HG03060 (cell line): ENCODE results near the gene NR4A1.
A peak's percentile ranks its signal among the peaks of the same experiment; 100 is the strongest.

Source experiments
- ATAC-seq: cut with Tn5 transposase; IDR thresholded peaks from one replicate; pipeline ENCODE4 v1.9.1; 2021; ENCODE audit warnings: low read depth, moderate number of reproducible peaks; ENCODE audit not compliant: unreplicated experiment

Gene NR4A1

DNA sequence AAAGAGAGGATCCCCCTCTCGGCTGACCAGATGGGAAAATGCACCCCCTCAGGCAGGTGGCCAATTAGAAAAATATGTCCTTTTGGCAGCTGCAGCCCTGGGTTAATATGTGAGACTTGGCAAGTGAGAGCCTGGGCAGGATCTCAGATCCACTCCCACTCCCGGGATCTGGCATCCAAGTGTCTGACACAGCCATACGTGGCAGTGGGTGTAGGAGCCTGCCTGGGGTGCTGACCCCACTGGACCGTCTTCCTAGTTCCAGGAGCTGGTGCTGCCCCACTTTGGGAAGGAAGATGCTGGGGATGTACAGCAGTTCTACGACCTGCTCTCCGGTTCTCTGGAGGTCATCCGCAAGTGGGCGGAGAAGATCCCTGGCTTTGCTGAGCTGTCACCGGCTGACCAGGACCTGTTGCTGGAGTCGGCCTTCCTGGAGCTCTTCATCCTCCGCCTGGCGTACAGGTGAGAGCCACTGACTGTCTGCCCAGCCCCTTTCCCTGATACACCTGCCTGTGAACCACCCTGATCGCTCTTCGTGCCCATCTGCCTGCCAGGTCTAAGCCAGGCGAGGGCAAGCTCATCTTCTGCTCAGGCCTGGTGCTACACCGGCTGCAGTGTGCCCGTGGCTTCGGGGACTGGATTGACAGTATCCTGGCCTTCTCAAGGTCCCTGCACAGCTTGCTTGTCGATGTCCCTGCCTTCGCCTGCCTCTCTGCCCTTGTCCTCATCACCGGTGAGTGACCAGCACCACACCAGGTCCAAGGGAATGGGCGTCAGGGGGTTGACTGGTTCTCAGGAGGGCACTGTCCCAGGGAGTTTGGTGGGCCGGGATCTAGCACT is 5.8 kb downstream of the NR4A1 start:
- no peak for ATAC-seq

GRCh38 chr12:52057638-52058576 is 6.7 kb downstream of the NR4A1 start:
- ATAC-seq = no peak

DNA sequence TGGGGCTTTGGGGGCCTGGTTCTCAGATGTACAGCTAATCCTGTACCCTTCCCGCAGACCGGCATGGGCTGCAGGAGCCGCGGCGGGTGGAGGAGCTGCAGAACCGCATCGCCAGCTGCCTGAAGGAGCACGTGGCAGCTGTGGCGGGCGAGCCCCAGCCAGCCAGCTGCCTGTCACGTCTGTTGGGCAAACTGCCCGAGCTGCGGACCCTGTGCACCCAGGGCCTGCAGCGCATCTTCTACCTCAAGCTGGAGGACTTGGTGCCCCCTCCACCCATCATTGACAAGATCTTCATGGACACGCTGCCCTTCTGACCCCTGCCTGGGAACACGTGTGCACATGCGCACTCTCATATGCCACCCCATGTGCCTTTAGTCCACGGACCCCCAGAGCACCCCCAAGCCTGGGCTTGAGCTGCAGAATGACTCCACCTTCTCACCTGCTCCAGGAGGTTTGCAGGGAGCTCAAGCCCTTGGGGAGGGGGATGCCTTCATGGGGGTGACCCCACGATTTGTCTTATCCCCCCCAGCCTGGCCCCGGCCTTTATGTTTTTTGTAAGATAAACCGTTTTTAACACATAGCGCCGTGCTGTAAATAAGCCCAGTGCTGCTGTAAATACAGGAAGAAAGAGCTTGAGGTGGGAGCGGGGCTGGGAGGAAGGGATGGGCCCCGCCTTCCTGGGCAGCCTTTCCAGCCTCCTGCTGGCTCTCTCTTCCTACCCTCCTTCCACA is 7.6 kb downstream of the NR4A1 start:
- ATAC-seq = no peak

GRCh38 chr12:52059582-52060497 is 8.6 kb downstream of the NR4A1 start:
- ATAC-seq = no peak

DNA sequence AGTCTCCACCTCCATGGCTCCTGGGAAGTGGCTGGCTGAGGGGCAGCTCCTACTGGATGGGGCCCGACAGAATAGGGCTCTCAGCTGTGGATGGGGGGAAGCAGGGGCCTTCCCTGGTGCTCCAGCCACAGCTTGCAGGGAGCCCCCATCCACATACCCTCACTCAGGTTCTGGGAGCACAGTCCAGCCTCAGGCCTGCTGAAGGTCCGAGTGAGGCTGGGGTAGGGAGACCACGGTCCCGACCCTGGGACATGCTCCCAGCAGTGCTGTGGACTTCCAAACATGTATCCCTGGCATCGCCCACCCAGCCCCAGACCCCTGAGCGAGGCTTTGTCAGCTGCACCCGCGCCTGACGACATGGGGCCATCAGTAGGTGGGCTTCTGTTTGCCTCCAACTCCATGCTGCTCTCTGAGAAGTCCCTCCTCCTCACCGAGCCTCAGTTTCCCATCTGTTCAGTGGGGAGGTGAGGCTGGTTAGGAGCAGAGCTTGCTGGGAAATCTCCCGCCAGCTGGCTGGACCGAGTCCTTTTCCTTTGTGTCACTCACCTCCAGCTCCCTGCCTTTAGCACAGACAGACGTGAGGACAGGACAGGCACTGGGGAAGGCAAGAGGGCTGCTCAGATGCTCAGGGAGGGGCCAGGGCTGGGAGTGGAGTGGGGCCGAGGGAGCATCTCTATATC is 9.4 kb downstream of the NR4A1 start:
- no peak for ATAC-seq

GRCh38 chr12:52061470-52062166 is 10.4 kb downstream of the NR4A1 start:
- ATAC-seq = no peak

- no peak for ATAC-seq
Measured at GRCh38 chr12:52062167-52063081, 11.2 kb downstream of the NR4A1 start.

DNA sequence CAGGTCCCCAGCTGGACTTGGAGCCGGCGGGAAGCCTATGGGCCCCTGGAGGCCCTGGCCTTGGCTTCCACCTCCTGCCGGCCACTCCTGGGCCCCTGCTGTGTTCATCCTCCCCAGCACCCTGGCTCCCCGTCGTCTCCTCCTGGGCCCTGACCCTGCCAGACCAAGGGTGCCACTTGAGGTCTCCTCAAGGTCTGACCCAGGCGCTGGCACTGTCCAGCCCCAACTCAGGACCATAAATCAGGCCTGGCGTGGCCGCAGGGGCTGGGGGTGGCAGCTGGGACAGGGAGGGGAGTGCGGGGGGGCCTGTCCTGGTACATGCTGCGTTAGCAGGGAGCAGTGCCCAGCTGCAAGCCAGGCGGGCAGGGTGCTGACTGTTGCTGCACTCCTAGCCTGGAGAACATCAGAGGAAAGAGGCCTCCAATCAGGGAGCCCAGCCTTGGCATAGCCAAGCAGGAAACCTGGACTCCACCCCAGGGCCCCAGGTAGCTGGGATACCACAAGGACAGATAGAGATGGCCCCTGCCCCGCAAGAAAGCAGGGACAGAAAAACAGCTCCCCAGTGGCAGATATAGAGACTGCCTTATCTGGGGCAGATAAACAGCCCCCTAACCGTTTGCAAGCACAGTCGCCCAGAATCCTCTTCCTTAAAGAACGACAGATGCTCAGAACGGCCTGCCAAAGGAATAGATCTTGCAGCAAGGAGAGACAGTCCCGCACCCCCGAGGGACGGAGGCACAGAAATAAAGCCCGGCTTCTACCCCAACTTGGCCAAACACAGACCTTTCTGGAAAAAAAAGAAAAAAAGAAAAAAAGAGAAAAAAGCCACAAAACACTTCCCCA is 12.1 kb downstream of the NR4A1 start:
- ATAC-seq = no peak

DNA sequence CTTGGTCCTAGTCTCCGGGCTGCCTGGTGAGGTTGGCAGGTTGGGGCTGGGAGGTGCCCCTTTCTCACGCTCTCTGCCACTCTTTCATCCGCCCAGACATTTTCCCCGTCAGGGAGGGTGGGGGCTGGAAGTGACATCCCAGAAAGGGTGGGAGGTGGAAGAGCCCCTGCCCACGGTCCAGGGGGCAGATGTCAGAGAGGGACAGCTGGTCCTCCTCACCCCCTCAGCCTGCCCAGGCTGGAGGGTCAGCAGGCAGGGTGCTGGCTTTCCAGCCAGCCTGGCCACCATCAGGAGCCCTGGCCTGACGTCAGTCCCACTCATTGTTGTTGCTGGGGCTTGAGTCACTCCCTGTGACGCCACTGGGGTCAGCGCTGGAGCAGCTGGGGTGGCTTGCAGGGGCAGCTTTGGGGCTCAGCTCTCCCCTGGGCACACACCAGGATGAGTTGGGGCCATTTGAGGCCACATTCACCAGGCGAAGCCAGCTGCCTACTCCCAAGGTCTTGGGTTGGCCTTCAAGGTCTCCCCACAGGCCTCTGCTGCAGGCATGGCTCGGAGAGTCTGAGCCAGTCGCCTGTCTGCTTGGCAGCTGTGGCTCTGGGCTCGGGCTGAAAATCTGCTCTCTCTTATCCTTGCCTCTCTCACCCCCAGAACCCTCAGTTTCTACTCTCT is 12.9 kb downstream of the NR4A1 start:
- no peak for ATAC-seq

GRCh38 chr12:52066346-52067080 is 15.3 kb downstream of the NR4A1 start:
- no peak for ATAC-seq

DNA sequence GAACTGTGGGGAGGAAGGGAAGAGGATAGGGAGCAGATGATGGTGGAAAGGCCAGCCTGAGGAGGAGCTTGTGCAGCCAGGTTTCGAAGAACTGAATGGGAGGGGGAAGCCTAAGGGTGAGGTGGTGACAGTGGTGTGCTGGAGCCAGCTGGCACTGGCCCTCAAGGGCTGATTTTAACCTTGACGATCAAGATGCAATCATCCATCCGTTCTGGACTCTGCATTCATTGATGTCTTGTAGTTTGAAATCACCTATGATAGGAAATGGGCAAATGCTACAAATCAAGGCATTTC is 15.8 kb downstream of the NR4A1 start:
- ATAC-seq = no peak

DNA sequence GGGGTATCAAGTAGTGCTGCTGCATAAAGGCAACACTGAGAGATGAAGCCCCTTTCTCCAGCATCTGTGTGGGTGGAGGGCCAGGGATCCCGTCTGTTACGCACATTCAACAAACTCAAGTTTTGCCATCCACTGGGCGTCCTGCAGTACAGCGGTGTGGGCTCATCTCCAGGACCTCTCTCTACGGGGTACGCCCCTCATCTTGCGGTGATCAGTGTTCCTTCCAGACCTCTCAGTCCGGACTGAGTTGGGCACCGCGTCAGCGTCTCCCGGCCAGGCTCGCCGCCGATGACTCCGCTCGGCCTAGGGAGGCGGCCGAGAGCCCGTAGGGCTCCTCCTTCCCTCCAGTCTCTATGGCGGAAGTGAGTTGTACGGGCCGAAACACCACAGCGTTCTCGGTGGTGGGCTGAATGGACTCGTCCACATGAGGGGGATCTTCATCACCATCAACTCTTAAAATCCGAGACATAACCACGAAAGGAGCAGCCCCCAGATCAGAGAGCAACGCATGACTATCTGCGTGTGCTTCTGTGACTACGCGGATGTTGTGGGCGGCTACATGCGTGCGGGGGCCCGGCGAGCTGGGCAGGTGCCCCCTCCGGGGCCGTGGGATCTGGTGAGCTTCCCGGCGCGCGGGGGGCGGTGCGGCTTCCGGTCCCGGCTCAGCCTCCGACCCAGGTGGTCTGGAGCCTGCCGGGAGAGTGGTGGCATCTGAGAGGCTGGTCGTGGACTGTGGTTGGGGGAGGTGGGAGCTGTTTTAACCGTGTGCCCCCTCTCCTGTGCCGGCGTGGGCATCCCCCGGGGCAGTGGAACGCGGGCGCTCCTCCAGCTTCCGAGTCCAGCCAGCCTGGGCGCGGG is 18.3 kb downstream of the NR4A1 start, which contains the start of gene ATG101:
Gene ATG101, plus strand, starts transcription at position 652 of the 858 bp plus-strand sequence. CDS start 3,673 bp downstream, outside the sequence.
- ATAC-seq = peak; percentile 78

GRCh38 chr12:52070185-52070925 is 19.1 kb downstream of the NR4A1 start:
- peak; percentile 14 for ATAC-seq
